GM18867 (cell line): ENCODE measurements around the gene C3orf52.
"Not testable (repeated sequence)": the region's sequence is repeated elsewhere in the genome, so short reads cannot be mapped to it uniquely, and the experiment has no call there.

ENCODE experiments used
- ATAC-seq: cut with Tn5 transposase; IDR thresholded peaks from one replicate; pipeline ENCODE4 v1.9.1; 2021; ENCODE audit warnings: mild to moderate bottlenecking, moderate library complexity; ENCODE audit not compliant: unreplicated experiment

C3orf52 gene, protein sequence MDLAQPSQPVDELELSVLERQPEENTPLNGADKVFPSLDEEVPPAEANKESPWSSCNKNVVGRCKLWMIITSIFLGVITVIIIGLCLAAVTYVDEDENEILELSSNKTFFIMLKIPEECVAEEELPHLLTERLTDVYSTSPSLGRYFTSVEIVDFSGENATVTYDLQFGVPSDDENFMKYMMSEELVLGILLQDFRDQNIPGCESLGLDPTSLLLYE

DNA sequence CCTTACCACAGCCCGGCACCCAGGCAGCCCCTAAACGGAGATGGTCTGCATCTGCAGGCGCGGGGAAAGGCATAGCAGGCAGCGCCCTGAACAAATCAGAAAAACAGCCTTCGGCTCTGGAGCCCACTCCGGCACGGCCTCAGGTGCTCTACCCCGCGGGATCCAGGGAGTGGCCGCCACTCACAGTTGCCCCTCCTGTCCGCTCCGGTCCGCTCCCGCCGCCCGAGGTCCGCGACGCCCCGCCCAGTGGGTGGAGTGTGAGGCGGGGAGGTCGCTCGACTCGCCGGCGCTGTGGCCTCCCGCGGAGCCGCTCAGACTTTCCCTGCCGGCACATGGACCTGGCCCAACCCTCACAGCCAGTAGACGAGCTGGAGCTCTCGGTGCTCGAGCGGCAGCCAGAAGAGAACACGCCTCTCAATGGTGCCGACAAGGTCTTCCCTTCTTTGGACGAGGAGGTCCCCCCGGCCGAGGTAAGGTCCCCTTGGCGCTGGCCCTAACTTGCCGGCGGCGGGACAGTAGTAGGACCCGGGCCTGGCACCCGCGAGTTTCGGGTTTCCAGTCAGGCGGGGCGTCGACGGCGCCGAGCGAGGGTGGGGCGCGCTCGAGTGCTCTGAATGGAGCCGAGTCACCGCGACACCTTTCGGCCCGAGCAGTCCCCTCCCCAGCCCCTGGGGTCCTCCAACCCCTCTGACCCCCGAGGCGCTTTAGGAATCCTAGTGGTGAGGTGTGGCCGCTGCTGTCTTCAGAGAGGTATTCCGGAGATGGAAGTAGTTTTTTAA, at the start of gene C3orf52:
C3orf52 (plus strand) TSS at position 314 of the 779 bp plus-strand sequence; CDS start at position 333, 19 bp downstream.
- ATAC-seq = peak; percentile 95

GRCh38 chr3:112037194-112037593, 49.0 kb upstream of the C3orf52 start:
- not testable (repeated sequence) for ATAC-seq

GRCh38 chr3:112038863-112039262, 47.3 kb upstream of the C3orf52 start:
- no peak for ATAC-seq

- ATAC-seq = no peak
Observed at GRCh38 chr3:112041321-112041720, 44.9 kb upstream of the C3orf52 start.

GRCh38 chr3:112042842-112043280, 43.3 kb upstream of the C3orf52 start:
- no peak for ATAC-seq

DNA sequence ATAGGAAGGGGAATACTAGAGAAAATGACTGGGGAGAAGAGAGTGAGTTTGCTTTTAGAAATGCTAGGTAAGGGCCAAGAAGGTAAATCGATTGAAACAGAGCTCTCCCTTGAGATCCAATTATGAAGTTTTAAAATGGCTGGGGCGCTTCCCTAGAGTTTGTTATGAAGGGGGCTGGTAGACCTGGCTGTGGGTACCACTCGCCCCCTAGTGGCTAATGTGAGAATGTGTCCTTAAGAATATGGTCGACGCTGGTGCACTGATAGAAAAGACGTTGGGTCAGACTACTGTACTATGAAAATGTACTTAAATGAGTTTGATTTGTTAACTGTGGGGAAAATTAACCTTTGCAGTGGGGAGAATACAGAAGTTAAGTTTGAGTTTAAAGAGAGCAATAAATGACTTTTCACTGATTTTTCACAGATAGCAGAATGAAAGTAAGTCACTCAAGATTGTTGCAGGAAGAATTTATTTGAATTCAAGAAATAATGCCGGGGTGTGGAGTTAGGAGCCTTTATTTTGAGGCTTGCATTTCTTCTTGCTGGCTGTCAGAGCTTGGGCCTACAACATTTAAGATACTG, 42.5 kb upstream of the C3orf52 start:
- peak; percentile 96 for ATAC-seq

DNA sequence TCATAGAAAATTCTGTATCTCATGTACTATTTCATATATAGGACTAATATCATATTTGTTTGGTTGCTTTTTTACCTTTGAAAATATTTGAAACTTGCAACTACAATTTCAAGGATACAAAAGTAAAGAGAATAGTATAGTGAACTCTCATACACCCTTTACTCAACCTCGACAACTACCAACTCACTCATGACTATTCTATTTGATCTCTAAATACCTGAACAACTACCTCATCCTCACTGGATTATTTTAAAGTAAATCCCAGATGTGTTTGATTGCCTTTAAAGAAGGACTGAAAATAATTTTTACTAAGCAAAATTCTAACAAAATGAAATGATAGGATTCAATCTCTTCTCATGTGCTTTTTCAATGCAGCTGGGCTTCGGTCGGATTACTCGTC, 39.6 kb upstream of the C3orf52 start:
- ATAC-seq = no peak

DNA sequence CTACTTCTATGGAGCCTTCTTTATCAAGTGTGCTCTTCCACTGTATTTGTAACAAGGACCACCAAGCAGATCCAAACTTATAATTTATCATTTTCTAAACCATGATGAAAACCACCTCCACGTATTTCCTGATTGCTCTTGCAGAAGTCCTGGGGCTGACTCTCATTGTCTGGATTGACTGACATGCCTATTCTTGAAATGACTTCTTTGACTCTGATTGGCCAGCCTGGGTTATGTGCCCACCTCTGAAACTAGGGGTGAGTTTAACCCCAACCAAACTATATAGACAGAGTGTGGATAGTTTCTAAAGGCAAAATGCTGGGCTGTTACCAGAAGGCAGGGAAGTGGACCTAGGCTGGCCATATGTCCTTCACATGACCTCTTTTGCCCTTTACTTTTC, 38.9 kb upstream of the C3orf52 start:
- ATAC-seq = no peak

GRCh38 chr3:112048911-112049310, 37.3 kb upstream of the C3orf52 start:
- ATAC-seq = no peak

DNA sequence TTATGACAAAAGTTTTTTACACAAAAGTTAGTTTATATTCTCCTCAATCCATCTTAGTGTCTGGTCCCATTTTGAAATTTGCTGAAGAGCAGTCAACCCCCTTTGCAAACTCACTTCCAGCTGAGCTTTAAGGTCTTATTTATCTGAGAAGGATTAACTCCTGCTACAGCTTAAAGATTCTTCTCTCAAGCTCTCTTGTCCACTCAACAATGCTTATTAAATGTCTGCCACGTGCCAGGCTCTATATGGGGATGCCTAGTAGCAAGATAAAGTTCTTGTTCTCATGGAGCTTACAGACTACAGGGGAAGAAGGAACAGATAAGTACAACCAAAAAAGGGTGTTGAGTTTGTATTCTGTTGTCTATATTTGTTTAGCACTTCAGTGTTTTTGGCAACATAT, 33.0 kb upstream of the C3orf52 start:
- ATAC-seq = no peak

- no peak for ATAC-seq
Observed at GRCh38 chr3:112056451-112056929, 29.7 kb upstream of the C3orf52 start.

- ATAC-seq = no peak
Observed at GRCh38 chr3:112059497-112059896, 26.7 kb upstream of the C3orf52 start.

- ATAC-seq = no peak
Observed at GRCh38 chr3:112061152-112061551, 25.0 kb upstream of the C3orf52 start.

DNA sequence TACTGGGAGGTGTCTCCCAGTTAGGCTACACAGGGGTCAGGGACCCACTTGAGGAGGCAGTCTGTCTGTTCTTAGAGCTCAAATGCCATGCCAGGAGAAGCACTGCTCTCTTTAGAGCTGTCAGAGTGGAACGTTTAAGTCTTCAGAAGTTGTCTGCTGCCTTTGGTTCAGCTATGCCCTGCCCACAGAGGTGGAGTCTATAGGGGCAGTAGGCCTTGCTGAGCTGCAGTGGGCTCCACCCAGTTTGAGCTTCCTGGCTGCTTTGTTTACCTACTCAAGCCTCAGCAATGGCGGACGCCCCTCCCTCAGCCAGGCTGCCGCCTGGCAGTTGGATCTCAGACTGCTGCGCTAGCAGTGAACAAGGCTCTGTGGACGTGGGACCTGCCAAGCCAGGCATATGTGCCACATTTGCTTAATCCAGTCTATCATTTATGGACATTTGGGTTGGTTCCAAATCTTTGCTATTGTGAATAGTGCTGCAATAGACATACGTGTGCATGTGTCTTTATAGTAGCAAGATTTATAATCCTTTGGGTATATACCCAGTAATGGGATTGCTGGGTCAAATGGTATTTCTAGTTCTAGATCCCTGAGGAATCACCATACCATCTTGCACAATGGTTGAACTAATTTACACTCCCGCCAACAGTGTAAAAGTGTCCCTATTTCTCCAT, 13.7 kb upstream of the C3orf52 start:
- not testable (repeated sequence) for ATAC-seq

DNA sequence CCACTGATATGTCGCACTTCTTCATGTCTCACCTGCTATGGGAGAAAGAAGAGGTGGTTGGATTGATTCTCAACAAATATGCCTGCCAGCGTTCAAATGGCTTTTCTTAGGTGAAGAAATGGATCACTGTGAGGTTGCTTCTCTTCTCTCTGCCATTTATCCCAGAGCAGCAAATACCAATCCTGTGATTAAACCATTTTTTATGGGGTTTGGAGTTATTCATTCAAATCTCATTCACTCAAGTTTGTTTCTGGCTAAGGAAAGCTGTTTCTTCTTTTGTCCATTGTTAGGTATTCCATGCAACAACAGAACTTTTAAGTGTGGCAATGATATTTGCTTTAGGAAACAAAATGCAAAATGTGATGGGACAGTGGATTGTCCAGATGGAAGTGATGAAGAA, 12.2 kb upstream of the C3orf52 start:
- ATAC-seq = no peak

DNA sequence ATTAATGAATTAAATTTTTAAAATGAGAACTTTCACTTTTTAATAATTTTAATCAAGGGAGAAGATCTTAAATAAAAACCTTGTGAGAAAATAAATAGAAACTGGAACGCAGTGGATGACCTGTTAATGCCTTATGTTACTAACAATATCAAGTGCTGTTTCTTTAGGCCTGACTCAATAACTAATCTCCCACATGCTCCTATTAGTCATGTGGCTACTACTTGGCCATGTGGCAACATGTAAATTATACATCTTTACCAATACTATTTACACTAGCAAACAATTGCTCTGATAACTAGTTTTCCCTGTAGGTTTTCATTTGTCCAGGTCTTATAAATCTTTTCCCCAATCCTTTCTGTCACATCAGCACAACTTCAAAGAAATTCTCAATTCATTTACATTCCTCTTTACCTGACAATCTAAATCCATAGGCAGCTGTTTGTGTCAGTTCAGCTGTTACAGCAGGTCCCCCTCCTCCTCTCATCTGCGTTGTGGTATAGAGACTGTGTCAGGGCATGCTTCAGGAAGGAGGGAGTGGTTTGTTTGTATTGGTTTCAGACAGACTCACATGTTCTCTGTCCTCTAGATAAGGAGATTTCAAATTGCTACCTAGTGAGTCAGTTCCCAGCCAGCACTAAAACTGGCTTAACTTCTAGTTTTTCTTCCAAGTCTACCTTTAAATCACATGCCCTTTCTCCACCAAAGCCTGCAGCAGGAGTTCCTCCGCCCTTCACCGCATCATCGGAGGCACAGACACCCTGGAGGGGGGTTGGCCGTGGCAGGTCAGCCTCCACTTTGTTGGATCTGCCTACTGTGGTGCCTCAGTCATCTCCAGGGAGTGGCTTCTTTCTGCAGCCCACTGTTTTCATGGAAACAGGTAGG, 11.3 kb upstream of the C3orf52 start:
- peak; percentile 97 for ATAC-seq

GRCh38 chr3:112078125-112079083, 7.8 kb upstream of the C3orf52 start:
- ATAC-seq = peak; percentile 49

DNA sequence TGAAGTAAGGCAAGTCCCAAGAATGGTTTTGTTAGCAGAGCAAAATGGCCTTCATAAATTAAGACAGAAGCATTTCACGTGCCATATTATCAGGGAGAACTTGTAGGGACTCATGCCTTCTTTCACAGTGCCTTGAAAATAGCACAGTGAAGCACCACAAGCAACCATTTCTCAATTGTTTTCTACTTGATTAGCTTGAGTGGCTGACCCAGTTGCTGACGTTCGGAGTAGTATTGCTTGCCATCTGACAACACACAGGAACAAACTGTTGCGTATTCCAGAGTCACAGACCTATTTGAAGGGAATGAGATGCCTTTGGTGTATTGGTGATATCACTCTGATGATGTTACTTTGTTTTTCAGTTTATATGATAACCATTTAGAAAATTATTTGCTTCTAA, 3.0 kb upstream of the C3orf52 start:
- ATAC-seq = no peak
